ENCODE results near the gene GSTA1. TPM values are rescaled to one million over a fixed set of nuclear protein-coding genes. Genes with fewer than 3 reads are reported as not detected.
"Not testable (repeated sequence)": the region's sequence is repeated elsewhere in the genome, so short reads cannot be mapped to it uniquely, and the experiment has no call there.

Gene GSTA1
- total RNA-seq, result not detected

GRCh38 chr6:52803668-52804255 lies at the start of gene GSTA1:
GSTA1 (minus strand) TSS chr6:52803816; CDS start chr6:52799267, 4,549 bp downstream.
- H3K27ac Mint-ChIP-seq; H3K4me3 Mint-ChIP-seq; ATAC-seq (replicated peaks in 1 of 2); H3K36me3 Mint-ChIP-seq (ENCODE audit: insufficient read depth in 2 of 2); DNase-seq; H3K4me1 Mint-ChIP-seq (ENCODE audit: low read depth); H3K9me3 Mint-ChIP-seq: not testable (repeated sequence)
- peaks cover 44% of the 10 kb centered on the region for H3K27me3 Mint-ChIP-seq (ENCODE audit: low read depth)

GRCh38 chr6:52849137-52849536 lies 45.5 kb upstream of the GSTA1 start:
- H3K9me3 Mint-ChIP-seq, result no peaks in the 10 kb centered on the region
- peaks cover 46% of the 10 kb centered on the region for H3K27me3 Mint-ChIP-seq (ENCODE audit: low read depth)
- no peaks in the 10 kb centered on the region for H3K4me1 Mint-ChIP-seq (ENCODE audit: low read depth)
- H3K4me3 Mint-ChIP-seq, result no peak overlapping the region
- ATAC-seq (replicated peaks in 1 of 2) (no peak), DNase-seq (no peak)
- H3K36me3 Mint-ChIP-seq (ENCODE audit: insufficient read depth in 2 of 2), result no peaks in the 10 kb centered on the region
- no peak overlapping the region for H3K27ac Mint-ChIP-seq

GRCh38 chr6:52846002-52846401 lies 42.4 kb upstream of the GSTA1 start:
- Mint-ChIP-seq H3K4me3 (no peak overlapping the region), H3K36me3 (ENCODE audit: insufficient read depth in 2 of 2) (no peaks in the 10 kb centered on the region)

GRCh38 chr6:52843605-52844004 lies 40.0 kb upstream of the GSTA1 start:
- Mint-ChIP-seq H3K27me3 (ENCODE audit: low read depth) (peaks cover 36% of the 10 kb centered on the region), H3K4me1 (ENCODE audit: low read depth) (peaks cover 10% of the 10 kb centered on the region), H3K36me3 (ENCODE audit: insufficient read depth in 2 of 2) (no peaks in the 10 kb centered on the region), H3K9me3 (no peaks in the 10 kb centered on the region), H3K27ac (no peak overlapping the region), H3K4me3 (no peak overlapping the region)
- DNase-seq (no peak), ATAC-seq (replicated peaks in 1 of 2) (no peak)

More at GRCh38 chr6:52846002-52846401, 42.4 kb upstream of the GSTA1 start:
- Mint-ChIP-seq H3K9me3 (no peaks in the 10 kb centered on the region), H3K27ac (no peak overlapping the region), H3K27me3 (ENCODE audit: low read depth) (peaks cover 30% of the 10 kb centered on the region), H3K4me1 (ENCODE audit: low read depth) (no peaks in the 10 kb centered on the region)
- DNase-seq (no peak), ATAC-seq (replicated peaks in 1 of 2) (no peak)

- no peak within 1 kb of the TSS for H3K4me3 Mint-ChIP-seq
- H3K4me1 Mint-ChIP-seq (ENCODE audit: low read depth), result peaks cover 10% of the 10 kb centered on the region
- ATAC-seq (replicated peaks in 1 of 2), result no peak
- no peak for DNase-seq
- no peaks in the 10 kb centered on the region for H3K9me3 Mint-ChIP-seq
- H3K27me3 Mint-ChIP-seq (ENCODE audit: low read depth), result peaks cover 45% of the 10 kb centered on the region
- no peaks in the 10 kb centered on the region for H3K36me3 Mint-ChIP-seq (ENCODE audit: insufficient read depth in 2 of 2)
- no peak within 1 kb of the TSS for H3K27ac Mint-ChIP-seq
Observed at GRCh38 chr6:52840763-52841585, 37.4 kb upstream of the GSTA1 start, which contains the start of gene GSTA5. GSTA5 (minus strand) TSS chr6:52840813.

GRCh38 chr6:52839124-52840055 lies 35.8 kb upstream of the GSTA1 start:
- peaks cover 45% of the 10 kb centered on the region for H3K27me3 Mint-ChIP-seq (ENCODE audit: low read depth)
- H3K27ac Mint-ChIP-seq, result no peak overlapping the region
- H3K4me3 Mint-ChIP-seq, result no peak overlapping the region
- ATAC-seq (replicated peaks in 1 of 2), result peak; percentile 69 to 71
- no peaks in the 10 kb centered on the region for H3K36me3 Mint-ChIP-seq (ENCODE audit: insufficient read depth in 2 of 2)
- peak; percentile 49 to 60 for DNase-seq
- peaks cover 10% of the 10 kb centered on the region for H3K4me1 Mint-ChIP-seq (ENCODE audit: low read depth)
- no peaks in the 10 kb centered on the region for H3K9me3 Mint-ChIP-seq

- Mint-ChIP-seq H3K27me3 (ENCODE audit: low read depth) (peaks cover 47% of the 10 kb centered on the region), H3K27ac (no peak overlapping the region), H3K9me3 (no peaks in the 10 kb centered on the region), H3K4me3 (no peak overlapping the region), H3K4me1 (ENCODE audit: low read depth) (peaks cover 3% of the 10 kb centered on the region), H3K36me3 (ENCODE audit: insufficient read depth in 2 of 2) (no peaks in the 10 kb centered on the region)
- DNase-seq (no peak), ATAC-seq (replicated peaks in 1 of 2) (no peak)
Observed at GRCh38 chr6:52834481-52834880, 30.9 kb upstream of the GSTA1 start.

DNA sequence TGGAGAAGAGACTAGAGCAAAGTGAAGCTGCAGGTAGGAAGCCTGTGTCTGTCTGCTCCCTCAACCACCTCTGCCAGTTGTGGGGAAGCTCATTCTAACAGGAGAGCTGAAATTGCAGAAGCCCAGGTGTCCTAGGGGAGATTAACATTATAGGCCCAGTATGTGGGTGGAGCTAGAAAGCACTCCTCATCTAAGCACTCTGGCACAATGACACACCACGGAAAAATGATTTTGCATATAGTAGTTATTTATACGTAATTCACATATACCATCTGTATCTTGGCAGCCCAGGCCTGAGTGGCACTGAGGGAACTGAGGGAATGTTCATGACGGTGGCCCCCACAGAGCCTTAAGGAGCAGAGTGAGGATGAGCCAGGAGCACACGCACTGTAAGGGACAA lies 27.3 kb upstream of the GSTA1 start:
- not testable (repeated sequence) for H3K27ac Mint-ChIP-seq; H3K36me3 Mint-ChIP-seq (ENCODE audit: insufficient read depth in 2 of 2); ATAC-seq (replicated peaks in 1 of 2); H3K4me3 Mint-ChIP-seq; H3K9me3 Mint-ChIP-seq; DNase-seq; H3K4me1 Mint-ChIP-seq (ENCODE audit: low read depth)
- peaks cover 23% of the 10 kb centered on the region for H3K27me3 Mint-ChIP-seq (ENCODE audit: low read depth)

DNA sequence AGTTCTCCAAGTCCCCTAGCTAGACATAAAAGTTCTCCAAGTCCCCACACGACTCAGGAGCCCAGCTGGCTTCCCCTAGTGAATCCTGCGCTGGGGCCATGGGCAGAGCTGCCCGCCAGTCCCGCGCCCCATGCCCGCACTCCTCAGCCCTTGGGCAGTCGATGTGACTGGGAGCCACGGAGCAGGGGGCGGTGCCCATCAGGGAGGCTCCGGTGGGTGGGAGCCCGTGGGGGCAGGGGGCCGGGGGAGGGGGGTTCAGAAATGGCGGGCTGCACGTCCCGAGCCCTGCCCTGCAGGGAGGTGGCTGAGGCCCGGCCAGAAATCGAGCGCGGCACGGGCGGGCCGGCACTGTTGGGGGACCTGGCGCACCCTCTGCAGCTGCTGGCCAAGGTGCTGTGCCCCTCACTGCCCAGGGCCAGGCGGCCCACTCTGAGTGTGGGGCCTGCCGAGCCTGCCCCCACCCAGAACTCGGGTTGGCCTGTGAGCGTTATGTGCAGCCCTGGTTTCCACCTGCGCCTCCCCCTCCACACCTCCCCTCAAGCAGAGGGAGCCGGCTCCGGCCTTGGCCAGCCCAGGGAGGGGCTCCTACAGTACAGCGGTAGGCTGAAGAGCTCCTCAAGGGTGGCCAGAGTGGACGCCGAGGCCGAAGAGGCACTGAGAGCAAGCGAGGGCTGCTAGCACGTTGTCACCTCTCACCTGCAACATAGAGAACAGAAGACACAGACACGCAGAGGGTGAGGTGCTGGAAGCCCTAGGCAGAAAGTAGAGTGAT lies 25.6 kb upstream of the GSTA1 start:
- H3K4me1 Mint-ChIP-seq (ENCODE audit: low read depth), result no peaks in the 10 kb centered on the region
- H3K36me3 Mint-ChIP-seq (ENCODE audit: insufficient read depth in 2 of 2), result no peaks in the 10 kb centered on the region
- no peak overlapping the region for H3K4me3 Mint-ChIP-seq
- H3K9me3 Mint-ChIP-seq, result no peaks in the 10 kb centered on the region
- H3K27me3 Mint-ChIP-seq (ENCODE audit: low read depth), result peaks cover 14% of the 10 kb centered on the region
- DNase-seq (no peak), ATAC-seq (replicated peaks in 1 of 2) (no peak)
- H3K27ac Mint-ChIP-seq, result no peak overlapping the region

DNA sequence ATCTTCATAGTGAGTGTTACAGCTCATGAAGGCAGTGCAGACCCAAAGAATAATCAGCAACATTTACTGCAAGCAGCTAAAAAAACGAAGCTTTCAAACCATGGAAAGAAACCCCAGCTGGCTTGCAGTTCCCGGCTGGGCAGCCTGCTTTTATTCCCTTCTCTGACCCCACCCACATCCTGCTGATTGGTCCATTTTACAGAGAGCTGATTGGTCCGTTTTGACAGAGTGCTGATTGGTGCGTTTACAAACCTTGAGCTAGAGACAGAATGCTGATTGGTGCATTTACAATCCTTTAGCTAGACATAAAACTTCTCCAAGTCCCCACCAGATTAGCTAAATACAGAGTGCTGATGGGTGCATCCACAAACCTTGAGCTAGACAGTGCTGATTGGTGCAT lies 25.0 kb upstream of the GSTA1 start:
- not testable (repeated sequence) for H3K9me3 Mint-ChIP-seq; ATAC-seq (replicated peaks in 1 of 2); H3K27ac Mint-ChIP-seq; H3K36me3 Mint-ChIP-seq (ENCODE audit: insufficient read depth in 2 of 2); H3K4me1 Mint-ChIP-seq (ENCODE audit: low read depth); H3K27me3 Mint-ChIP-seq (ENCODE audit: low read depth); H3K4me3 Mint-ChIP-seq; DNase-seq

DNA sequence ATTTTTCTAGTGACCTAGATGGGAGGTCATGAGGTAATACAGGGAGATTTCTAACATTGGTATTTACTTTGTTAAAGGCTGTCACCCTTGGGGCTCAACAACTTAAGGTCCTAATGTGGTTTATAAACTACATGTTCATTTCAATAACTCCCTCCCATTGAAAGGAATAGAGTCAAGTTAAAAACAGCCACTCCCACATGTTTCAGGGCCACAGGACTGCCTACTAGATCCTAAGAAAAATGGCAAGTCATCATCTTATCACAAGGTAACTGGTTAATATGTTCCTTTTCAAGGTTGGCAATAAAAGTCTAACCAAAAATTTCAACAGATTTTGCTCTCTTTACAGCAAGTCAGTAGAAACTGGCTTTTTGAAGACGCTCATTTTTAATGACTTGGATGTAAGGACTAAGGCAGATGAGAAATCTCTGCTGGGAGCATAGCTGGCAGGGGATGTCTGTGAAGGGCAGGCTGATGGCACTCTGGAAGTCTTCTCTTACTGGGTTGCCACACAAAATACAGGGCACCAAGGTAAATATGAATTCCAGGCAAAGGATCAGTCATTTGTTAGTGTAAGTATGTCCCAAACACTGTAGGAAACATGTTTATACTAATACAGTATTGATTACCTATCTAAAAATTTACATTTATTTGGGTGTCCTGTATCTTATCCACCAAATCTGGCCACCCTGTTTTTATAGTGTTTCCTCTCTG lies 23.6 kb upstream of the GSTA1 start:
- ATAC-seq (replicated peaks in 1 of 2); H3K27me3 Mint-ChIP-seq (ENCODE audit: low read depth); H3K4me3 Mint-ChIP-seq; H3K9me3 Mint-ChIP-seq; H3K4me1 Mint-ChIP-seq (ENCODE audit: low read depth); H3K36me3 Mint-ChIP-seq (ENCODE audit: insufficient read depth in 2 of 2); H3K27ac Mint-ChIP-seq; DNase-seq: not testable (repeated sequence)

- Mint-ChIP-seq H3K9me3 (peaks cover 0 to 4% of the 10 kb centered on the region in 2 donors), H3K4me3 (no peak overlapping the region), H3K4me1 (ENCODE audit: low read depth) (no peaks in the 10 kb centered on the region), H3K36me3 (ENCODE audit: insufficient read depth in 2 of 2) (peaks cover 0 to 3% of the 10 kb centered on the region in 2 donors), H3K27me3 (ENCODE audit: low read depth) (peaks cover 6% of the 10 kb centered on the region), H3K27ac (no peak overlapping the region)
- DNase-seq (no peak), ATAC-seq (replicated peaks in 1 of 2) (no peak)
Observed at GRCh38 chr6:52826513-52826912, 22.9 kb upstream of the GSTA1 start.

Data from activated T-cell treated with anti-CD3 and anti-CD28 coated beads, Interleukin-2, amount 50 U/mL, for 72 hours (primary cell).